ENCODE results near the gene SH3D21. TPM values are rescaled to one million over a fixed set of nuclear protein-coding genes. Genes with fewer than 3 reads are reported as not detected.

Gene SH3D21
- 1 to 10 TPM; 2.3 to 2.7 TPM for total RNA-seq

DNA sequence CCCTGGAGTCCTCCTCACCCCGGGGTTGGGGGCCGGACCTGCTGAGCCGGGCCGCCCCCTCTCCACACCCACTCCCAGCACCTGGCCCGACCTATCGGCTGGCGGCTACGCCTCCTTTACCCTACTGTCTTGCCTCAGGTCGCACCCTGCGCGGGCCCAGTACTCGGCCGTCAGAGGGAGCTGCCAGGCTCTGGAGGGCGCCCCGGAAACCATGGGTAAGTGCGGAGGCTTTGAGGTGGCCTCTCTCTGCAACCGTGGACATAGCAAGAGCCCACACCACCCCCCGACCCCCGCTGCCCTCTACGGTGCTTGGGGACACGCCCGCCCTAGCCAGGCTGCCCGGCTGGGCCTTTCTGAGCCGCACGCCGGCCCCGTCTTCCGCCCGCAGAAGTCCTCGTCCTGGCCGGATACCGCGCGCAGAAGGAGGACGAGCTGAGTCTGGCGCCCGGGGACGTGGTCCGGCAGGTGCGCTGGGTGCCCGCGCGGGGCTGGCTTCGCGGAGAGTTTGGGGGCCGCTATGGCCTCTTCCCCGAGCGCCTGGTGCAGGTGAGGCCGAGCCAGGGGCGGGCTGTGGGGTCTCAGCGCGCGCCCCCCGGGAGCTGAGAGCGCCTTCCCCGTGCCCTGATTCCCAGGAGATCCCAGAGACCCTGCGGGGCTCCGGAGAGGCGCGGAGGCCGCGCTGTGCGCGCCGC lies at the start of gene SH3D21:
Gene SH3D21 (plus strand): TSS at position 159 of the 692 bp plus-strand sequence. CDS start 53 bp downstream, at position 212.
- peak within 1 kb of the TSS; percentile 96 for H3K4me3 Mint-ChIP-seq
- peak within 1 kb of the TSS; percentile 84 for H3K27ac Mint-ChIP-seq
- peak; percentile 62 for DNase-seq
- H3K27me3 Mint-ChIP-seq (ENCODE audit: low read depth): no peaks in the 10 kb centered on the region
- CTCF ChIA-PET: interaction anchor here (0.6 to 1.6 kb wide), 8 partner anchors 8 to 156 kb away, joined by 3 to 6 read pairs (median 3); partner anchors contain the start of genes THRAP3 and TRAPPC3
- H3K36me3 Mint-ChIP-seq (ENCODE audit: low read depth): peaks cover 14% of the 10 kb centered on the region
- peaks cover 53% of the 10 kb centered on the region for H3K4me1 Mint-ChIP-seq (ENCODE audit: low read depth)
- intact Hi-C loops (cut with micrococcal nuclease): loop anchor here (2.0 to 5.0 kb wide), 2 partner anchors 16 to 219 kb away; partner anchors contain the start of genes ADPRS and EVA1B
- H3K9me3 Mint-ChIP-seq: no peaks in the 10 kb centered on the region

DNA sequence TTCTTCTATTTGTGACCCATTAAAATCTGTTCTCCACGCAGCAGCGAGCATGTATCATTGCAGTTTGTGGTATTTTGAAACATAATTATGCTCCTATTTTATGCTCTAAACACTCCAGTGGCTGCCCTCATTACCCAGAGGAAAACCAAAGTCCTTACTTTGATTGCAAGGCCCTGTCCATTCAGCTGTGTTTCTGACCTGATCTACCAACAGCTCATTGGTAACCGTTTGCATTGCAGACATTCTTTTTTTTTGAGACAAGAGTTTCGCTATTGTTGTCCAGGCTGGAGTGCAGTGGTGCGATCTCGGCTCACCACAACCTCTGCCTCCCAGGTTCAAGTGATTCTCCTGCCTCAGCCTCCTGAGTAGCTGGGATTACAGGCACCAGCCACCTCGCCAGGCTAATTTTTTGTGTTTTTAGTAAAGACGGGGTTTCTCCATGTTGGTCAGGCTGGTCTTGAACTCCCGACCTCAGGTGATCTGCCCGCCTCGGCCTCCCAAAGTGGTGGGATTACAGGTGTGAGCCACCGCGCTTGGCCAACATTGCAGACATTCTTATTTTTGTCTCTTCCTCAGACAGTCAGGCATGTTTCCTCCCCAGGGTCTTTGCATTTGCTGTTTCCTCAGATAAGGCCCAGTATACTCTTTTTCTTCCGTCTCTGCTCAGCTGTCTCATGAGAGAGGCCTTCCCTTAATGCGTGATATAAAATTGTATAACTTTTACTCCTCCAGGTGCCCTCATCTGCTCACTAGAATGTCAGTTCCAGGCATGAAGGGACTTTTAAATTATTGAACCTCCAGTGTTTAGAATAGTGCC lies 49.4 kb upstream of the SH3D21 start:
- CTCF ChIA-PET: interaction anchor here (0.6 kb wide), 1 partner anchor 1238 kb away, joined by 3 read pairs; no protein-coding TSS in a partner anchor
- Mint-ChIP-seq H3K27ac (no peak overlapping the region), H3K27me3 (ENCODE audit: low read depth) (no peaks in the 10 kb centered on the region), H3K36me3 (ENCODE audit: low read depth) (peaks cover 13% of the 10 kb centered on the region), H3K9me3 (no peaks in the 10 kb centered on the region), H3K4me1 (ENCODE audit: low read depth) (peaks cover 37% of the 10 kb centered on the region), H3K4me3 (no peak overlapping the region)
- no peak for DNase-seq
- intact Hi-C loops (cut with micrococcal nuclease): no loop called here

DNA sequence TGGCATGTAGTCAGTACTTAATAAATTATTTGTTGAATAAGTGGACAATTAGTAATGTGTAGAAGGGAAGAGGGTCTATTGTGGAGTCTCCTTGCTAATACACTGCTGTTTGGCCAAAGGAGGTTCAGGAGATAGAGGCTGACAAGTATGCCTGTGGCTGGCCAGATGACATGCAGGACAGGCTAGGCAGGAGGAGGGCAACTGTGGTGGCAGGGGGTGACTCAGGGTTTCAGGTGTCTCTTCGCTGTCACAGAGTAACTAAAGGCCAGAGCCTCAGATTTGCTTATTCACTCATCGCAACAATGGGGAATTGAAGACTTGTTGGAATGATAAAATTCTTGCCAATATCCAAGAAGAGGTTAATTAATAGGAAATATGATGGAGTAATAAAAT lies 48.8 kb upstream of the SH3D21 start:
- Mint-ChIP-seq H3K27ac (no peak overlapping the region), H3K4me3 (no peak overlapping the region), H3K4me1 (ENCODE audit: low read depth) (peaks cover 34% of the 10 kb centered on the region), H3K27me3 (ENCODE audit: low read depth) (no peaks in the 10 kb centered on the region), H3K36me3 (ENCODE audit: low read depth) (peaks cover 15% of the 10 kb centered on the region), H3K9me3 (no peaks in the 10 kb centered on the region)
- CTCF ChIA-PET: no interaction called here
- intact Hi-C loops (cut with micrococcal nuclease): no loop called here
- no peak for DNase-seq

DNA sequence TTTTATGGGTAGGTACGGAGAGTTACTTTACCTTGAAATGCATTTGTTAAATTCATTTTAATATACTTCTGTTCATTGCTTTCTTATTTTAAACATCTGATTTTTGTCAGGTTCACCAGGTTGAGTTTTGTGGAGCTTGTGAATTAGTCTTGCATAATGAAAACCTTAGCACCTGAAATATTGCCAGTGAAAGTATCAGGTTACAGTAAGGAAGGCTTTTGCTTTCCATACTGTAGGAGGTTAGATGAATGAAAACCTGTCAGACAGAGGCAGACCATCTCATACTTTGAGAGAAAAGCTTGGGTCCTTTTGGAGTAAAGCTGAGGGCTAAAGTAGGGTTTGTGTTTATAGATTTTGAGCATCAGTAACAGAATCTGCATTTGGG lies 47.2 kb upstream of the SH3D21 start:
- intact Hi-C loops (cut with micrococcal nuclease): no loop called here
- DNase-seq: no peak
- no peak overlapping the region for H3K4me3 Mint-ChIP-seq
- peaks cover 28% of the 10 kb centered on the region for H3K4me1 Mint-ChIP-seq (ENCODE audit: low read depth)
- H3K36me3 Mint-ChIP-seq (ENCODE audit: low read depth): peaks cover 21% of the 10 kb centered on the region
- CTCF ChIA-PET: interaction anchor here (0.9 kb wide), 1 partner anchor 27 kb away, joined by 3 read pairs; no protein-coding TSS in a partner anchor
- H3K9me3 Mint-ChIP-seq: no peaks in the 10 kb centered on the region
- H3K27me3 Mint-ChIP-seq (ENCODE audit: low read depth): no peaks in the 10 kb centered on the region
- no peak overlapping the region for H3K27ac Mint-ChIP-seq

DNA sequence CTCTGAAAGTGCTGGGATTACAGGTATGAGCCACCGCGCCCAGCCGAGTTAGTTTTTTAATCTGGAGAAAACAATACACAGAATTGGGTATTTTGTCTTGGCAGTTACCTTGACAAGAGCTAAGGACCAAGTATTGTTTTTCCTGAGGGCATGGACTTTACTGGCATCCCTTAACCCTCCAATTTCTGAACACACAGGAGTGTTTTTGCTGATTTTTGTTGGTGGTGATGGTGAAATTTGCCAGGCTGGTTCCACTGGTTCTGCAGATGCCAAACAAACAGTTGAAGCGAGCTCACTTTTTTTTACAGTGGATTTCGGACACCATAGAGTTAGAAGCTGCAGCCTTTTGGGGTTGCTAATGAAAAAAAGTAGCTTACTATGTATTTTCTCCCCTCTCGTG lies 37.2 kb upstream of the SH3D21 start:
- CTCF ChIA-PET: interaction anchor here (0.6 to 1.7 kb wide), 4 partner anchors 16 to 80 kb away, joined by 3 to 8 read pairs (median 4); no protein-coding TSS in a partner anchor
- intact Hi-C loops (cut with micrococcal nuclease): no loop called here
- H3K4me1 Mint-ChIP-seq (ENCODE audit: low read depth): peaks cover 20% of the 10 kb centered on the region

DNA sequence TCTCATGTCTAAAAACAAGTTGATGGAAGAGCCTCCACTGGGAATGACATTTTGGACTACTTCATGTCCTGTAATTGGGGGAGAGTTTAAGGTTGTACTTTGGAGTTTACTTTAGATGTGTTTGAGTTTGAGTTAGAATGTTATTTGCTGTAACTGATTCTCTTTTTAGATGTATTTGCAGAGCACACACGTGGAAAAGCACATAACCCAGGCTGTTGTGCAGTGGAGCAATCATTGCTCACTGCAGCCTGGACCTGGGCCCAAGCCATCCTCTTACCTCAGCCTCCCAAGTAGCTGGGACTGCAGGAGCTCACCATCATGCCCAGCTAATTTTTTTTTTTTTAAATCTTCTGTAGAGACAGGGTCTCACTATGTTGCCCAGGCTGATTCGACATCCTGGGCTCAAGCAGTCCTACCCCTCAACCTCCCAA lies 36.7 kb upstream of the SH3D21 start:
- Mint-ChIP-seq H3K27ac (peak overlapping the region; percentile 39), H3K4me1 (ENCODE audit: low read depth) (peaks cover 16% of the 10 kb centered on the region), H3K36me3 (ENCODE audit: low read depth) (peaks cover 16% of the 10 kb centered on the region), H3K9me3 (no peaks in the 10 kb centered on the region), H3K4me3 (no peak overlapping the region), H3K27me3 (ENCODE audit: low read depth) (no peaks in the 10 kb centered on the region)
- CTCF ChIA-PET: interaction anchor here (0.6 to 1.7 kb wide), 5 partner anchors 16 to 81 kb away, joined by 3 to 8 read pairs (median 3); no protein-coding TSS in a partner anchor
- intact Hi-C loops (cut with micrococcal nuclease): no loop called here
- no peak for DNase-seq

More for the DNA sequence above, 37.2 kb upstream of the SH3D21 start:
- Mint-ChIP-seq H3K27ac (peak overlapping the region; percentile 39), H3K9me3 (no peaks in the 10 kb centered on the region), H3K4me3 (no peak overlapping the region), H3K36me3 (ENCODE audit: low read depth) (peaks cover 16% of the 10 kb centered on the region), H3K27me3 (ENCODE audit: low read depth) (no peaks in the 10 kb centered on the region)
- no peak for DNase-seq

DNA sequence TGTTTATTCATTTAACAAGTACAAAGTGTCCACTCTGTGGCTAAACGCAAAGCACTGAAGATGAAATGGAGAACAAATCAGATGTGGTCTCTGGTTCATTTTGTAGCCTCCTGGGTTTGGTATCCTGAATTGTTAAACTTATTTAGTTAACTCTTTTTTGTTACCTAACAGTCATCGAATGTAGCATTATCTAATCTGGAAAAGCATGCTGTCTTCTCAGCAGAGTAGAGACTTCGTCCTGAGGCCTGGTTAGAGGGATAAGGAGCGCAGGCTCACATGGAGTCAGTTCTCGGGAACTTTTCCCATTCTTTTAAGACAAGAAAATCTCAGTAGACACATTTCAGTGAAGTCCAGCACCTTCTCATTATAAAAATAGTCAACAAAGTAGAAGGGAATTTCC lies 33.1 kb upstream of the SH3D21 start:
- no peaks in the 10 kb centered on the region for H3K9me3 Mint-ChIP-seq
- no peak overlapping the region for H3K27ac Mint-ChIP-seq
- DNase-seq: no peak
- peaks cover 11% of the 10 kb centered on the region for H3K4me1 Mint-ChIP-seq (ENCODE audit: low read depth)
- CTCF ChIA-PET: interaction anchor here (0.9 to 1.1 kb wide), 2 partner anchors 13 to 19 kb away, joined by 3 to 4 read pairs; no protein-coding TSS in a partner anchor
- H3K4me3 Mint-ChIP-seq: no peak overlapping the region
- peaks cover 15% of the 10 kb centered on the region for H3K36me3 Mint-ChIP-seq (ENCODE audit: low read depth)
- H3K27me3 Mint-ChIP-seq (ENCODE audit: low read depth): no peaks in the 10 kb centered on the region
- intact Hi-C loops (cut with micrococcal nuclease): no loop called here

DNA sequence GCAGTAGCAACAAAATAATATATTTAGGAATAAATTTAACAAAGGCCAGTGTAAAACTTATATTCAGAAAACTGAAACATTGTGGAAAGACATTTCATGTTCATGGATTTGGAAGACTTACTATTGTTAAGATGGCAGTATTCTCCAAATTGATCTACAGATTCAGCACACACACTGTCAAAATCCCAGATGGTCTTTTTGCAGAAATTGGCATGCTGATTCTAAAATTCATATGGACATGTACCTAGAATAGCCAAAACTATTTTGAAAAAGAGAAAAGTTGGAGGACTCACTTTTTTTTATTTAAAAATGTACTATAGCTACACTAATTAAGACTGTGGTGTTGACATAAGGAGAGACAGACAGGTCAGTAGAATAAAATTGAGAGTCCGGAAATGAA lies 32.0 kb upstream of the SH3D21 start:
- CTCF ChIA-PET: interaction anchor here (0.7 to 1.1 kb wide), 4 partner anchors 11 to 229 kb away, joined by 3 to 4 read pairs (median 3); no protein-coding TSS in a partner anchor

DNA sequence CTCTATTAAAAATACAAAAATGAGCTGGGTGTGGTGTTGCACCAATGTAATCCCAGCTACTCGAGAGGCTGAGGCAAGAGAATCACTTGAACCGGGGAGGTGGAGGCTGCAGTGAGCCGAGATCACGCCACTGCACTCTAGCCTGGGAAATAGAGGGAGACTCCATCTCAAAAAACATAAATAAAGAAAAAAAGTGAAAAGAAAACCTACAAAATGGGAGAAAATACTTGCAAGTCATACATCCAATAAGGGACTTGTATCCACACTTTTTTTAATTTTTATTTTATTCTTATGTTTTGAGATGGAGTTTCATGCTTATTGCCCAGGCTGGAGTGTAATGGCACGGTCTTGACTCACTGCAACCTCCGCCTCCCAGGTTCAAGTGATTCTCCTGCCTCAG lies 29.5 kb upstream of the SH3D21 start:
- no peak for DNase-seq
- Mint-ChIP-seq H3K27me3 (ENCODE audit: low read depth) (no peaks in the 10 kb centered on the region), H3K36me3 (ENCODE audit: low read depth) (peaks cover 14% of the 10 kb centered on the region), H3K4me3 (no peak overlapping the region), H3K27ac (no peak overlapping the region), H3K9me3 (no peaks in the 10 kb centered on the region), H3K4me1 (ENCODE audit: low read depth) (peaks cover 31% of the 10 kb centered on the region)
- intact Hi-C loops (cut with micrococcal nuclease): no loop called here
- CTCF ChIA-PET: no interaction called here

More for the DNA sequence above, 32.0 kb upstream of the SH3D21 start:
- H3K9me3 Mint-ChIP-seq: no peaks in the 10 kb centered on the region
- intact Hi-C loops (cut with micrococcal nuclease): no loop called here
- H3K4me1 Mint-ChIP-seq (ENCODE audit: low read depth): peaks cover 14% of the 10 kb centered on the region
- DNase-seq: no peak
- no peak overlapping the region for H3K4me3 Mint-ChIP-seq
- peaks cover 14% of the 10 kb centered on the region for H3K36me3 Mint-ChIP-seq (ENCODE audit: low read depth)
- no peak overlapping the region for H3K27ac Mint-ChIP-seq
- no peaks in the 10 kb centered on the region for H3K27me3 Mint-ChIP-seq (ENCODE audit: low read depth)

DNA sequence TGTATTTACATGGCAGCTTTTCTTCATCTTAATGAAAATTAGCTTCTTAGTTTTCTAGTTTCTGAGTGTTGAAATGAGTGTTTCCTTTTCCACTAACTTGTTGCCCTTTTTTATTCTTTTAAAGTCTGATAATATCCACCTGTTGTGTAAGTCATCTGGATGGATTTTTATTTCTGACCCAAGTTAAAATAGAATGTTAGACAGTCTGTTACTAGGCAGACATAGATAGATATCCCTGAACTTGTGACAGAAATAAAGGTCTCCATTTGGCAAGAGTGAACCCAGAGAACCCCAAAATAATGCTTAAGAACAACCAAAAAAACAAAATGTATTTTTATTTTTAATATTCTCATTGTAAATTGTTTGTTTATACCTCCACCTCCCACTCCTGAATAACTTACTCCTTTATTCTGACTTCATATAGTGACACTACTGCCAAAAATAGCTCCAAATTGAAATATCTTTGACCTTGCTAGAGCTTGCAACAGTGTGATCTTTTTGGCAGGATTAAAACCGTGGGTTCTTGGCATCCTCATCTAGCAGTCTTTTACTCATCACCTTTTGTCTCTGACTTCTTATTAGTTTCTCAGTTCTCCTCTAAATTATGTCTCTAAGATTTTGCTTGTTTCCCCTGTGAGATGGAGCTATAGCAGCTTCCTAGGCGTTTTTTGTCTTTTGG lies 26.9 kb upstream of the SH3D21 start:
- no peaks in the 10 kb centered on the region for H3K9me3 Mint-ChIP-seq
- peaks cover 14% of the 10 kb centered on the region for H3K36me3 Mint-ChIP-seq (ENCODE audit: low read depth)
- intact Hi-C loops (cut with micrococcal nuclease): no loop called here
- no peaks in the 10 kb centered on the region for H3K27me3 Mint-ChIP-seq (ENCODE audit: low read depth)
- no peak overlapping the region for H3K4me3 Mint-ChIP-seq
- peaks cover 38% of the 10 kb centered on the region for H3K4me1 Mint-ChIP-seq (ENCODE audit: low read depth)
- CTCF ChIA-PET: interaction anchor here (0.6 to 1.4 kb wide), 4 partner anchors 11 to 605 kb away, joined by 3 to 5 read pairs (median 3); partner anchors contain the start of gene TRAPPC3
- peak overlapping the region; percentile 16 for H3K27ac Mint-ChIP-seq
- no peak for DNase-seq

DNA sequence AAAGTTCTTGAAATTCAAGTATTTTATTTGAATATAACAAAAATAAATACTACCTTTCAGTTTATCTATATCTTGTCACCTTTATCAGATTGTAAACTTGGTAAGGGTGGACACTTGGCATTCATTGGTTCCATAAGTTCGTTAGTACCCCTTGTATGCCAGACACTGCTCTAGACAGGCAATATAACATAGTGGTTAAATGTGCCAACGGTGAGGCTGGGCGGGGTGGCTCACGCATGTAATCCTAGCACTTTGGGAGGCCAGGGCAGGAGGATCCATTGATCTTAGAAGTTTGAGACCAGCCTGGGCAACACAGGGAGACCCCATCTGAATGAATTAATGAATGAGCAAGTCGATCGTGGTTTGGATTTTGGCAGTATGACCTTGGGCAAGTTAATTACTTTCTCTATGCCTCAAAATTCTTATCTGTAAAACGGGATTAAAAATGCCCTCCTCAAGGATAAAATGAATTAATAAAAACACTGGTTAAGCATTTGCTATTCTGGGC lies 26.3 kb upstream of the SH3D21 start:
- Mint-ChIP-seq H3K27ac (peak overlapping the region; percentile 66), H3K36me3 (ENCODE audit: low read depth) (peaks cover 14% of the 10 kb centered on the region), H3K9me3 (no peaks in the 10 kb centered on the region), H3K4me3 (no peak overlapping the region), H3K4me1 (ENCODE audit: low read depth) (peaks cover 38% of the 10 kb centered on the region), H3K27me3 (ENCODE audit: low read depth) (no peaks in the 10 kb centered on the region)
- intact Hi-C loops (cut with micrococcal nuclease): no loop called here
- CTCF ChIA-PET: interaction anchor here (1.0 to 2.2 kb wide), 4 partner anchors 20 to 130 kb away, joined by 3 to 10 read pairs (median 6); partner anchors contain the start of gene TRAPPC3
- no peak for DNase-seq

Data from activated naive CD4-positive, alpha-beta T cell treated with anti-CD3 and anti-CD28 coated beads for 36 hours (primary cell).